Measurements from ENCODE around the gene CYYR1. TPM values are rescaled to one million over a fixed set of nuclear protein-coding genes. Genes with fewer than 3 reads are reported as not detected.

The CYYR1 gene
- polyA plus RNA-seq, 2 donors = 4.0 to 4.2 TPM

DNA sequence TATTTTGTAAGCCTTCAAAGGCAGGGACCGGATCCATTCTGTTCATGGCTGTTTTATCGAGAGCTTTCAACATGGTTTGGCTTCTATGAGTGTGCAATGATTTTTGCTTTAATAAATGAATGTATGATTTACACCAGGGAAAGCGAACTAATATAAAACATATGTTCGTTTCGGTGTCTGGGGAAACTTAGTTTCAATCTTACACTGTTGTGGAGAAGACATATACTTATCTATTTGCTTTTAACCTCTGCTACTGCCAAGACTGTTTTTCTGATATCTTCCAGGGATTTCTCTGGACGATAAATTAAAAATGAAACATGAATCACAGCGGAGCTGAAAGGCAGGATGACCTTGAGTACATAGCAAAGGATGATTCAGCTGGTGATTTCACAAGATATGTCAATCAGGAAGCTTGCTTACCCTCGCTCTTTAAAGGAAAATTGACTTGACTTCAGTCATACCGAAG, 14.7 kb upstream of the CYYR1 start:
- Histone ChIP-seq H3K36me3 (ENCODE audit: control insufficient read depth in 2 of 2, insufficient read depth in 2 of 2, low read length in 1 of 2) (no peaks in the 10 kb centered on the region), H3K27ac (ENCODE audit: low read depth in 2 of 2, low read length in 1 of 2) (no peak overlapping the region), H3K4me3 (ENCODE audit: low read depth in 1 of 2, low read length in 2 of 2) (no peak overlapping the region), H3K4me1 (ENCODE audit: control insufficient read depth in 2 of 2, insufficient read depth in 2 of 2, low read length in 1 of 2) (no peaks in the 10 kb centered on the region), H3K9me3 (ENCODE audit: control insufficient read depth in 2 of 2, insufficient read depth in 1 of 2, low read depth in 1 of 2, low read length in 1 of 2) (no peaks in the 10 kb centered on the region), H3K27me3 (ENCODE audit: control insufficient read depth in 1 of 2, insufficient read depth in 2 of 2, low read length in 2 of 2) (no peaks in the 10 kb centered on the region)
- WGBS, 2 donors = 49 to 59% methylated on average over 9 of the region's 9 CpGs

DNA sequence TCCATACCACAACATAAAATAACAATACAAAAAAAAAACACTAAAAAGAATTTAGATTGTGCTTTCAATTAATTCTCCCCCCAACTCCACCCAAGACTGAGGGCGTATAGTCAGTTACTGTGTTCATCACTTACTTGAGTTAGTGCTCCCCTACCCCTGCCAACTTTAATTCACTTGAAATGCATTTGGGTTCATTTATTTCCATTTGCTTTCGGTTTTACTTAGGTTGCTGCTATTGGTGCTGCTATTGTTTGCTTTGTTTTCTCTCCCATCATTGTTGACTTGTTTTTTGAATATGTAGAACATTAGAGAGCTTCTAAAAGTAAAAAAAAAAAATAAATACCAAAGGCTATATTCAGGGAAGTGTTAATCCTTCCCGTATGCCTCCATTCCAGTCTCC, 10.7 kb upstream of the CYYR1 start:
- Histone ChIP-seq H3K4me3 (ENCODE audit: low read depth in 1 of 2, low read length in 2 of 2) (no peak overlapping the region), H3K4me1 (ENCODE audit: control insufficient read depth in 2 of 2, insufficient read depth in 2 of 2, low read length in 1 of 2) (no peaks in the 10 kb centered on the region), H3K36me3 (ENCODE audit: control insufficient read depth in 2 of 2, insufficient read depth in 2 of 2, low read length in 1 of 2) (no peaks in the 10 kb centered on the region), H3K9me3 (ENCODE audit: control insufficient read depth in 2 of 2, insufficient read depth in 1 of 2, low read depth in 1 of 2, low read length in 1 of 2) (no peaks in the 10 kb centered on the region), H3K27me3 (ENCODE audit: control insufficient read depth in 1 of 2, insufficient read depth in 2 of 2, low read length in 2 of 2) (no peaks in the 10 kb centered on the region), H3K27ac (ENCODE audit: low read depth in 2 of 2, low read length in 1 of 2) (no peak overlapping the region)
- WGBS, 2 donors = 72 to 77% methylated on average over 3 of the region's 3 CpGs

DNA sequence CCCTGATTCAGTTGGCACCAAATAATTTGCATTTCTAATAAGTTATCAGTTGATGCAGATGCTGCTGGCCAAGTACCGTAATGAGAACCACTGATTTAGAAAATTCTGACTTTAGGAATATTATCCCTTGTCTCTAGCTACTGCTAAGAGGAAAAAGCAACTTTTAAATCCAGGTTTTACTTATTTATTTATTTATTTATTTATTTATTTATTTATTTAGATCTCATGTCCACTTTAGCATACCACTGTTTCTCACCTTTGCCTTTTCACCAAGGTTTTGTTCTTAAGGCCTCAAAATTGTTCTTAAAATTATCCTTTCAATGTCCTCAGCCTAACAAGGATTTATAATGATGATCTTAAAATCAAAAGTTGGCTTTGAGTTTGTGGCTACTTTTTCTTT, 8.7 kb upstream of the CYYR1 start:
- H3K27ac ChIP-seq (ENCODE audit: low read depth in 2 of 2, low read length in 1 of 2) = no peak overlapping the region
- no peaks in the 10 kb centered on the region for H3K27me3 ChIP-seq (ENCODE audit: control insufficient read depth in 1 of 2, insufficient read depth in 2 of 2, low read length in 2 of 2)
- H3K9me3 ChIP-seq (ENCODE audit: control insufficient read depth in 2 of 2, insufficient read depth in 1 of 2, low read depth in 1 of 2, low read length in 1 of 2) = no peaks in the 10 kb centered on the region
- no peak overlapping the region for H3K4me3 ChIP-seq (ENCODE audit: low read depth in 1 of 2, low read length in 2 of 2)
- WGBS, 2 donors = 90 to 94% methylated on average over 1 of the region's 1 CpG
- no peaks in the 10 kb centered on the region for H3K4me1 ChIP-seq (ENCODE audit: control insufficient read depth in 2 of 2, insufficient read depth in 2 of 2, low read length in 1 of 2)
- H3K36me3 ChIP-seq (ENCODE audit: control insufficient read depth in 2 of 2, insufficient read depth in 2 of 2, low read length in 1 of 2) = no peaks in the 10 kb centered on the region

DNA sequence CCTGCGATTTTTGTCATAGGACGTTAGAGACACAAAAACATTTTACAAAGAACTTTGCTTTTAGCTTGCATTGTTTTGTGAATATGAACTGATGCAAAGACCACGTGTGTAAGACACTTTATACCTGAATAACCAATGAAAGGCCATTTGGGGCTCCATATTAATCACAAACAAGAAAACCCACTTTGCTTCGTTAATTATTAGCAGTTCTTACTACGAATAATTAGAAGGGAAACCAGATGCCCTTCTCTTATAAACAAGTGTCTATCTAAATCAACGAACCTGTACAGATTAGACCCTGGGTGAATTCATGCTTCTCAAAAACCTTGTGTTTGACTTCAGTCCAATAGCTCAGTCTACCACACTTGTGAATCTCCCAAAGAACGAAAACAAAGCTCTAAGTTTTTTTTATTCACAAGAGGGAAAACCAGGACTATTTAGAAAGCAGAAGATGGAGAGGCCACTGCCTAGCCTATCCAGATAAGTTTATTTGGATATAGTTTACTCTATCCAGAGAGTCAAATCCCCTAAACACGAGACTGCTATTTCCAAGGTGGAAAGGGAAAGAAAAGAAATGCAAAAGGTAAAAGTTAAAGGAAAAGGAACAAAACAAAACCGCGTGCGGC, 897 bp downstream of the CYYR1 start:
- Histone ChIP-seq H3K4me1 (ENCODE audit: control insufficient read depth in 2 of 2, insufficient read depth in 2 of 2, low read length in 1 of 2) (peaks cover 0 to 6% of the 10 kb centered on the region in 2 donors), H3K9me3 (ENCODE audit: control insufficient read depth in 2 of 2, insufficient read depth in 1 of 2, low read depth in 1 of 2, low read length in 1 of 2) (peaks cover 0 to 3% of the 10 kb centered on the region in 2 donors), H3K27ac (ENCODE audit: low read depth in 2 of 2, low read length in 1 of 2) (peak overlapping the region in 1 of 2 donors; percentile 16), H3K36me3 (ENCODE audit: control insufficient read depth in 2 of 2, insufficient read depth in 2 of 2, low read length in 1 of 2) (no peaks in the 10 kb centered on the region), H3K4me3 (ENCODE audit: low read depth in 1 of 2, low read length in 2 of 2) (peak overlapping the region; percentile 62 to 63), H3K27me3 (ENCODE audit: control insufficient read depth in 1 of 2, insufficient read depth in 2 of 2, low read length in 2 of 2) (peaks cover 0 to 2% of the 10 kb centered on the region in 2 donors)
- 15 to 18% methylated on average over 11 of the region's 11 CpGs for WGBS, 2 donors

DNA sequence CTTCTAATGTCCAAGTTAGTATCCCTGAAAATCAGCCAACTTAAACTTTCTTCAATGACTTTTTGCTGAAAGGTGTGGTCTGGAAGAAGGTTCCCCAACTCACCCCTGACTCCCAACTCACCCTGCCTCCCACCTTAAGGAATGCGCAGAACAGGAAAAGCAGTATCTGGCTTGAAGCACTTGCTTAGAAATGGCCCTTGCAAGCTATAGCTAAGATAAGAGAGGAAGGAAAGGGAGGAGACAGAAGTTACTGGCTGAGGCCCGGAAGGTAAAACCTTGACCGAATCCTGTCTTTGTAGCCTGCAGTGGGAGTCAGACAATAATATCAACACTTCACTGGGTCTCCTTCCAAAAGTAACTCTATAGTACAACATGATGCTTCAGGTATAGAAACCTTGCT, 2.9 kb downstream of the CYYR1 start:
- no peak overlapping the region for H3K4me3 ChIP-seq (ENCODE audit: low read depth in 1 of 2, low read length in 2 of 2)
- peaks cover 0 to 2% of the 10 kb centered on the region in 2 donors for H3K27me3 ChIP-seq (ENCODE audit: control insufficient read depth in 1 of 2, insufficient read depth in 2 of 2, low read length in 2 of 2)
- H3K4me1 ChIP-seq (ENCODE audit: control insufficient read depth in 2 of 2, insufficient read depth in 2 of 2, low read length in 1 of 2) = peaks cover 0 to 6% of the 10 kb centered on the region in 2 donors
- H3K9me3 ChIP-seq (ENCODE audit: control insufficient read depth in 2 of 2, insufficient read depth in 1 of 2, low read depth in 1 of 2, low read length in 1 of 2) = peaks cover 0 to 3% of the 10 kb centered on the region in 2 donors
- WGBS, 2 donors = 67 to 71% methylated on average over 3 of the region's 3 CpGs
- H3K27ac ChIP-seq (ENCODE audit: low read depth in 2 of 2, low read length in 1 of 2) = no peak overlapping the region
- no peaks in the 10 kb centered on the region for H3K36me3 ChIP-seq (ENCODE audit: control insufficient read depth in 2 of 2, insufficient read depth in 2 of 2, low read length in 1 of 2)

DNA sequence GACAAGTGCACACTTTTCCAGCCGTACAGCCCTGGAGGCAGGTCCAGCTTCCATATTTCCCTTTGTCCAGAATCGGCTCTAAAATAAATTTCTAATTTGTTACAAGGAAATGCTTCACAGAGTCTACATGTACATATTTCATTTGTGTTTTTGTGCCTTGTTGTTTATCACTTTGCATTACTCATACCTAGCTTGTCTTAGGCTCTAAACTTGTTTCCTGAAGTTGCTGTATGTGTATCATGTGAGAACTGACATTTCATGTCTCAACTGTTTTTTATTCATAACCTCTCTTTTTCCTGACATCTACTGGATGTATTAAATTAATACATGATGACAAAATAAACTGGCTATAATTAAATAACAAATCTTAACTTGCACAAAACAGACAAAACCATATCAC, 7.5 kb downstream of the CYYR1 start:
- no peaks in the 10 kb centered on the region for H3K4me1 ChIP-seq (ENCODE audit: control insufficient read depth in 2 of 2, insufficient read depth in 2 of 2, low read length in 1 of 2)

DNA sequence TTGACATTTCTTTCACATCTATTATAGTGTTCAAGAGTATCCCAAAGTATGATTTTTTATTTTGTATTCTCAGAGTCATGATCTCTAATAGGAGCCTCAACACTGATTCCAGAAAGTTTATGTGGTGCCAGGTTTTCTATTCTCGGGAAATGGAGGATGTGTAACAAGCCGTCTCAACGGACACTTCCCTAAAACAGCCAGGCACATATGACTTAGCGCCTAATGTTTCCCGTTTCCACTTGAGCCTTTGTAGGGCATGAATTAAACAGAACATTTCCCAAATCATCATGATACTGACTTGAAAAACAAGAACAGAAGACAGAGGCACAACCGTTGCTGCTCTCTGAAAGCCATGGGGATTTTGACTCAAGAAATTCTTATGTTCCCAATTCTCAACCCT, 8.0 kb downstream of the CYYR1 start:
- Histone ChIP-seq H3K27me3 (ENCODE audit: control insufficient read depth in 1 of 2, insufficient read depth in 2 of 2, low read length in 2 of 2) (no peaks in the 10 kb centered on the region), H3K4me1 (ENCODE audit: control insufficient read depth in 2 of 2, insufficient read depth in 2 of 2, low read length in 1 of 2) (no peaks in the 10 kb centered on the region), H3K9me3 (ENCODE audit: control insufficient read depth in 2 of 2, insufficient read depth in 1 of 2, low read depth in 1 of 2, low read length in 1 of 2) (no peaks in the 10 kb centered on the region), H3K36me3 (ENCODE audit: control insufficient read depth in 2 of 2, insufficient read depth in 2 of 2, low read length in 1 of 2) (no peaks in the 10 kb centered on the region), H3K27ac (ENCODE audit: low read depth in 2 of 2, low read length in 1 of 2) (no peak overlapping the region), H3K4me3 (ENCODE audit: low read depth in 1 of 2, low read length in 2 of 2) (no peak overlapping the region)
- 74 to 75% methylated on average over 6 of the region's 6 CpGs for WGBS, 2 donors

More for the DNA sequence above, 7.5 kb downstream of the CYYR1 start:
- no peak overlapping the region for H3K4me3 ChIP-seq (ENCODE audit: low read depth in 1 of 2, low read length in 2 of 2)
- no peaks in the 10 kb centered on the region for H3K36me3 ChIP-seq (ENCODE audit: control insufficient read depth in 2 of 2, insufficient read depth in 2 of 2, low read length in 1 of 2)
- H3K27ac ChIP-seq (ENCODE audit: low read depth in 2 of 2, low read length in 1 of 2) = no peak overlapping the region
- 87 to 92% methylated on average over 2 of the region's 2 CpGs for WGBS, 2 donors
- H3K9me3 ChIP-seq (ENCODE audit: control insufficient read depth in 2 of 2, insufficient read depth in 1 of 2, low read depth in 1 of 2, low read length in 1 of 2) = no peaks in the 10 kb centered on the region
- H3K27me3 ChIP-seq (ENCODE audit: control insufficient read depth in 1 of 2, insufficient read depth in 2 of 2, low read length in 2 of 2) = no peaks in the 10 kb centered on the region

DNA sequence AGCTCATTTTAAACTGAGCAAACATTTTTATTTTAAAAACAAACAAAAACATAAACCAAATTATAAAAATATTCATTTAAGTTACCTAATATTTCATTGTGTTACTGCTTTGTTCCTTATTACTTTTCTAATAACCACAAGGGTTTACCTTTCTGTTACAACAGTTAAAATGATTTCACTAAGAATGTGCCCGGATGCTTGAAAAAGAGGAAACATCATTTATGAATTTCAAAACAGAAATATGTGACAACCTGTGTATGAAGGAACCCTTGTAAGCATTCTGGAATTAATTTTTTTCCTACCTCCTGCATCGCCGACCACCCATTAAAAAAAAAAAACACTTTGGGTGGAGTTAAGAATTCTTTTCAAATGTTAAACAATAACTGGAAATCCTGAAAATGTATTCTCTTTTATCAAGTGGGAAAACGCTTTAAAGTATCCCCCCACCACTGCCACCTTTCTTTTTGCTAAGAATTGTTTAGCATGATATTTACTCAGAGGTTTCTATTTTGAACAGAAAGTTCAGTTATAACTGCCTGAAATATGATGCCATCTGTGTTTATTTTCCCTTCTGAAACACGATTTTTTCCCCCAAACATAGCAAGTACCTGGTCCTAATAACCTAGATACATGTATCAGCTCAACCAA, 9.1 kb downstream of the CYYR1 start:
- no peaks in the 10 kb centered on the region for H3K27me3 ChIP-seq (ENCODE audit: control insufficient read depth in 1 of 2, insufficient read depth in 2 of 2, low read length in 2 of 2)
- WGBS, 2 donors = 54 to 61% methylated on average over 5 of the region's 5 CpGs
- no peaks in the 10 kb centered on the region for H3K9me3 ChIP-seq (ENCODE audit: control insufficient read depth in 2 of 2, insufficient read depth in 1 of 2, low read depth in 1 of 2, low read length in 1 of 2)
- H3K36me3 ChIP-seq (ENCODE audit: control insufficient read depth in 2 of 2, insufficient read depth in 2 of 2, low read length in 1 of 2) = no peaks in the 10 kb centered on the region
- no peak overlapping the region for H3K4me3 ChIP-seq (ENCODE audit: low read depth in 1 of 2, low read length in 2 of 2)
- H3K27ac ChIP-seq (ENCODE audit: low read depth in 2 of 2, low read length in 1 of 2) = no peak overlapping the region
- no peaks in the 10 kb centered on the region for H3K4me1 ChIP-seq (ENCODE audit: control insufficient read depth in 2 of 2, insufficient read depth in 2 of 2, low read length in 1 of 2)

DNA sequence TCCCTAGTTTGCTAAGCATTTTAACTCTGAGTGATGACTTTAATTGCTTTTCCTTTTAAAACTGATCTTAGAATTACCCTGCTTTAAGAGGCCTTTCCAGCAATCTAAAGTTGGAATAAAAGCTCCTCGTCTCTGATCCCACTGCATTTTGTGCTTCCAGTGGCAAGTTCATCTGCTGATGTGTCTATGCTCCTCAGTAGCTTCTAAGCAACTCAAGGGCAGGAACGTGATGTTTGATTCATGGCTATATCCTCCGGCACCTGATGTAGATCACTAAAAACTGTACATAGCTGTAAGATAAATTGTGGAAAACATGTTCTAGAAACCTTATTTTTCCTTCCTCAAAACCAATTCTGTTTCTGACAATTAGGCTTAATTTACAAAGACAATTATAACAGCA, 12.5 kb downstream of the CYYR1 start:
- Histone ChIP-seq H3K4me3 (ENCODE audit: low read depth in 1 of 2, low read length in 2 of 2) (no peak overlapping the region), H3K4me1 (ENCODE audit: control insufficient read depth in 2 of 2, insufficient read depth in 2 of 2, low read length in 1 of 2) (no peaks in the 10 kb centered on the region), H3K27ac (ENCODE audit: low read depth in 2 of 2, low read length in 1 of 2) (no peak overlapping the region), H3K27me3 (ENCODE audit: control insufficient read depth in 1 of 2, insufficient read depth in 2 of 2, low read length in 2 of 2) (no peaks in the 10 kb centered on the region), H3K36me3 (ENCODE audit: control insufficient read depth in 2 of 2, insufficient read depth in 2 of 2, low read length in 1 of 2) (no peaks in the 10 kb centered on the region), H3K9me3 (ENCODE audit: control insufficient read depth in 2 of 2, insufficient read depth in 1 of 2, low read depth in 1 of 2, low read length in 1 of 2) (no peaks in the 10 kb centered on the region)
- WGBS, 2 donors = 85 to 87% methylated on average over 3 of the region's 3 CpGs

DNA sequence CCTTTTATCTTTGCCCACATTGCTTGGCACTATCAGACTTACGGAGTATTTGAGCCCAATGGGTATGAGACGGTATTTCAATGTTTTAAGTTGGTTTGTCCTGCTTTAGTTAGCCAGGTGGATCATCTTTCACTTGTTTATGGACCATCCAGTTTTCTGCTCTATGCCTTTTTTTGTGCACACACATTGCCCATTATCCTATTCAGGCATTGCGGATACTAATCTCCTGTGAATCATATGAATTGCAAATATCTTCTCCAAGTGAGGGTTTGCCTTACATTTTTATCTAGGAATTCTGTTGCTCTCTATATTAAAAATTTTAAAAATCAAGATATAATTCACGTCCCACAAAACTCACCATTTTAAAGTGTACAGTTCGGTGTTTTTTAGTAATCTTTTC, 14.0 kb downstream of the CYYR1 start:
- 91 to 96% methylated on average over 5 of the region's 5 CpGs for WGBS, 2 donors
- no peaks in the 10 kb centered on the region for H3K4me1 ChIP-seq (ENCODE audit: control insufficient read depth in 2 of 2, insufficient read depth in 2 of 2, low read length in 1 of 2)
- no peaks in the 10 kb centered on the region for H3K27me3 ChIP-seq (ENCODE audit: control insufficient read depth in 1 of 2, insufficient read depth in 2 of 2, low read length in 2 of 2)
- no peak overlapping the region for H3K27ac ChIP-seq (ENCODE audit: low read depth in 2 of 2, low read length in 1 of 2)
- H3K36me3 ChIP-seq (ENCODE audit: control insufficient read depth in 2 of 2, insufficient read depth in 2 of 2, low read length in 1 of 2) = no peaks in the 10 kb centered on the region
- H3K4me3 ChIP-seq (ENCODE audit: low read depth in 1 of 2, low read length in 2 of 2) = no peak overlapping the region
- H3K9me3 ChIP-seq (ENCODE audit: control insufficient read depth in 2 of 2, insufficient read depth in 1 of 2, low read depth in 1 of 2, low read length in 1 of 2) = no peaks in the 10 kb centered on the region
